Inferior parietal cortex (tissue), 1 donor: ENCODE measurements around the gene CNTNAP4.

Experiments used
- DNase-seq: peaks from one replicate; pipeline ENCODE4 v3.0.0-alpha.2; 2016; ENCODE audit errors: extremely low spot score

CNTNAP4 gene

GRCh38 chr16:76303637-76304314, 26.6 kb downstream of the CNTNAP4 start:
- DNase-seq = no peak

- DNase-seq = no peak
Observed at GRCh38 chr16:76309639-76310335, 32.6 kb downstream of the CNTNAP4 start.

DNA sequence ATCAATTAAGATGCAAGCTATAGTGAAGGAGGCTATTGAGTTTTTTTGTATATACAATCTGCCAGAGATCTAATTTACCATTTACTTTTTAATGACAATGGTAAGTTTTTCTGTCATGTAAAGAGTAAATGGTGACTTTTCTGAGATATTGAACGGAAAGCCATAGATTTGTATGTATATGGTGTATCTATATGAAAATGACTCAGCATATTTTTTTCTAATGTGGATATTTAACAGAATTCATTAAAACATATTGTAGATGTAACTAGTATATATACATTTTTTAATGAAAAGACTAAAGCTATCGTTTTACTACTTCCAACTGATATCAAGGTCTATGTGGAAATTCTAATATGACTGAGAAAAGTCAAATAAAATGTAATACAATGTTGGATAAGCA, 34.1 kb downstream of the CNTNAP4 start:
- no peak for DNase-seq

- no peak for DNase-seq
Observed at GRCh38 chr16:76318565-76318964, 41.4 kb downstream of the CNTNAP4 start.

GRCh38 chr16:76329106-76329505, 51.9 kb downstream of the CNTNAP4 start:
- no peak for DNase-seq

DNA sequence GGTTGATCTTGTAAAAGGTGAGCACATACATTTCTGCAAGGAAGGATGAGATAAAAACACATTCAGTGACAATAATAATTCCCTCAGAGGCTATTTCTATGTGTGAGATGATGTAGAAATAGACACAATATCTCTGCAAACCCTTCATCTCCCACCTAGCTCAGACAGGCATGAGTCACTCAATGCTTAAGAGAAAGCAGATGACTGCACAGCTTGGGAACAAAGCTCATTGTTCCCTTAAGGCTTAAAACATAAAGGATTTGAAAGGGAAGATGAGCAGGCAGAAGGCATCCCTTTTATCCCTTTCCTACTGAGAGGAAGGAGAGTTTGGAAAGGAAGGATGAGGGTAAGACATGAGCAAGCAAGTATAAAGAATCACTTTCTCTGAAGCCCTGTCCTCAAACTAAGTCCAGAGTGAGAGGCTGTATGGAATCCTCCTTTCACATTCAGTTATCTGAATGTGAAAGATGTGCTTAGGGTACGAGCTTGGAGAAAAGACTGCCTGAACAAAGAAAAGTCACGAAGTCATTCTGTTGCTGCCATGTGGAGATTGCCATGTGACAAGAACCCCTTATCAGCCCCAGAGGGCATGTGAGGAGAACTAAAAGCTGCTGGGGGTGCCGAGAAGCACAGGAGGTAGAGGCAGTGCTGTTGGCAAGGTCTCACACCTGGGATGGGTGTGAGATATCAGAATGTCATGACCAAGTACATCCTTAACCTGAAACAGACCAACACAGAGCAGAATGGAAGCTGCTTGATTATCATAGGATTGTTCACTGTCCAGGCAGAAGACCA, 58.2 kb downstream of the CNTNAP4 start:
- DNase-seq = no peak

DNA sequence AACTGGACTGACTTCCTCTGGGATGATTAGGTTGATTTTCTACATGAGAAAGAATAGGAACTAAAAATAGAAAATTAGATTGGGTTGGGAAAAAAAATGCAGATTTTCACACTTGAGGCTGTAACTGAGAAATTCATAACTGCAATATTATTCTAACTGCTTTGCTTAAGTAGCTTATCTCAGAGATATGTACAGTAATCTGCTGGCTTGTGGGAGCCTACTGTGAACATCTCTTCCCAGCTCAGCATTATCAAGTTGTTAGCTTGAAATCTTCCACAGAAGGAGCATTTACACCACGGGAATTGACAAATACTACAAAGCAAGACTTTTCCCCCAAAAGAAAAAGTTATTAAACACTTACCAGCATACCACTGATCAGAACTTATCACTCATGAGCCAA, 58.9 kb downstream of the CNTNAP4 start:
- DNase-seq = no peak

DNA sequence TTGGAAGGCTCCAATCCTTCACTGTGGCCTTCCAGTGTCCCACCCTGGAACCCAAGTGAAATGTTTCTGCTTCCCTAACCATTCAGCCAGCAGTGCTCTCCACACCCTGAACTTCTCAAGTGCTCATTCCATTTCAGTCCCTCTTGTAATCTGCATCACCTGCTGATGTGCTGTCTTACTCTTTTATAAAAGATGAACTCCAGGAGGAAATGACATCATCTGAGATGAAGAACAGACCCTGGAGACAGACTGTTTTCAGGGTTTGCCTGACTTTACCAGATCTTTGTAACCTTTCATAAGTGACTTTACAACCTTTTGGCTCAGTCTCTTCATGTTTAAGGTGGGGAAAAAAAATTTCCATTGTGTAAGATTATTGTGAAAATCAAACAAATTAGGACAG, 61.3 kb downstream of the CNTNAP4 start:
- no peak for DNase-seq

GRCh38 chr16:76343769-76344168, 66.6 kb downstream of the CNTNAP4 start:
- DNase-seq = no peak

GRCh38 chr16:76345163-76345661, 68.0 kb downstream of the CNTNAP4 start:
- no peak for DNase-seq

DNA sequence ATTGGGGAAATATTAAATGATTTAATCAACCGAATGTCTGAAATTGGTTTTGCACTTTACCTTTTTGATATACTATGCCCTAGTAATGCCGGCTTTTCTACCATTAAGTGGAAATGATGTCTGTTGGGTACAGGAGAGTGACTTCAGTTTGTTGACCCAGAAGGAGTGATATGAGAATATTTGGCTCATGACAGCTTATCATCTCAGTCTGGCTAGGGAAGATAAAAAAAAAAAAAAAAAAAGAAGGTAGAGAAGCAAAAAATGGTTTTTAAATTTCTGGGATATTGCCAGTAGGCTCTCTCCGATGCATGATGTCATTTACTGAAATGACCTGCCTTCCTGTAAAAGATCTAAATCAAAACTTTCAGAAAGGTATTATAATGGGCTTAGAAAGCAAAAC, 69.0 kb downstream of the CNTNAP4 start:
- DNase-seq = no peak

DNA sequence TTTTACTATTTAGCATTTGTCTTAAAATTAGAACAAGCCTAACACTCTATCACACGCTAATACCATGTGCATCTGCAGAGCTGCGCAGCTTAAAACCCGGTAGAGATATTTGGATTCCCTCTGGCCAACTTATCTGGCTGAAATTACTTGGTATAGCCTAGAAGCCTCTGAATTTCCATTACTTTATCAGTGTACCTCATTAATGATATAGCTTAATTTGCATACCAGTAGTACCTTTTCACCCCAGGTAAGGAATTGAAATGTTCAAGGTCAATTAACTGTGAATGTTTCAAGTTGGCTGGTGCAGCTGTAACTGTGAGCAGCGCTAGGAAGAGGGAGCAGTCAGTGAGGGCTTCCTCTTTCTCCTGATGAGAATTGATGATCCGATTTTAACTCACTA, 74.2 kb downstream of the CNTNAP4 start:
- no peak for DNase-seq

DNA sequence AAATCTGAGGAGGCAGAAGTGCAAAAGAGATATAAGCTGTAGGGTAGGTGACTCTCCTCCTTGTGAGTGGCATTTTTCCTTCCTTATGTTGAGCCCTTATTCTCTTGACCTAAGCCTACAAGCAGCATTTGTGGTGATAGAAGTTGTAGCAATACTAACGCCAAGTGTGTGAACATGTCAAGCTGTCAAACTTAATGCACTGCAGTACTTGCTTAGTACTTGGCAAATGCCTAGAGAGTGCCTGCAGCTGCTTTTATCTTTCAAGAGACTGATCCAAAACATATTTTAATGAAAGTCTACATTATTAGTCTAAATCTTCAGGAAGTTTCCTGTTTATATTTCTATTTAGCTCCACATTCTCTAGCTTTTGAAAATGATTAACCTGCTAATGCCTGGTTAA, 83.2 kb downstream of the CNTNAP4 start:
- no peak for DNase-seq

GRCh38 chr16:76370344-76370743, 93.1 kb downstream of the CNTNAP4 start:
- no peak for DNase-seq

DNA sequence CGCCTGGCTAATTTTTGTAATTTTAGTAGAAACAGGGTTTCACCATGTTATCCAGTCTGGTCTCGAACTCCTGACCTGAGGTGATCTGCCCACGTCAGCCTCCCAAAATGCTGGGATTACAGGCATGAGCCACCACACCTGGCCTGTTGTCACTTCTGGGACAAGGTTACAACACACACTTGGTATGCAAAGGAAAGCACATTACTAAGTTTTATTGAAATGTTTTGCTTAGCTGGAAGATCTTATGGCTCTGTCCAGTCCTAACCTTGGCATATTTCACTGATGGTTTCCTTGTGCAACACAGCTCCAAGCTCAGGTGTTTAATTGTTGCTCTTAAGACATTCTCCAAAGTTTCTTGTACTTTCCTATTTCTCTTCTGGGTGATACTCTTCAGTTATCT, 94.2 kb downstream of the CNTNAP4 start:
- DNase-seq = no peak

GRCh38 chr16:76373998-76374397, 96.8 kb downstream of the CNTNAP4 start:
- DNase-seq = no peak

DNA sequence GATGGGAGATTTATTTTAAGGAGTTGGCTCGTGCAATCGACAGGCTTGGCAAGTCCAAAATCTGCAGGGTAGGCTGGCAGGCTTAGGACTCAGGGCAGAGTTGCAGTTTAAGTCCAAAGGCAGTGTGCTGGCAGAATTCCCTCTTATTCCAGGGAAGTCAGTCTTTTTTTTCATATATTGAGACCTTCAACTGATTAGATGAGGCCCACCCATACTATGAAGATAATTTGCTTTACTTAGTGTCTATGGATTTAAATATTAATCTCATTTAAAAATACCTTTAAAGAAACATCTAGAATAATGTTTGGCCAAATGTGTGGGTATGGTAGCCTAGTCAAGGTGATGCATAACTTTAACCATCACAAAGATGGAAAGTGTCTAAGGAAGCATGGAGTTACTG, 99.8 kb downstream of the CNTNAP4 start:
- no peak for DNase-seq

GRCh38 chr16:76378020-76378419, 100.8 kb downstream of the CNTNAP4 start:
- no peak for DNase-seq

DNA sequence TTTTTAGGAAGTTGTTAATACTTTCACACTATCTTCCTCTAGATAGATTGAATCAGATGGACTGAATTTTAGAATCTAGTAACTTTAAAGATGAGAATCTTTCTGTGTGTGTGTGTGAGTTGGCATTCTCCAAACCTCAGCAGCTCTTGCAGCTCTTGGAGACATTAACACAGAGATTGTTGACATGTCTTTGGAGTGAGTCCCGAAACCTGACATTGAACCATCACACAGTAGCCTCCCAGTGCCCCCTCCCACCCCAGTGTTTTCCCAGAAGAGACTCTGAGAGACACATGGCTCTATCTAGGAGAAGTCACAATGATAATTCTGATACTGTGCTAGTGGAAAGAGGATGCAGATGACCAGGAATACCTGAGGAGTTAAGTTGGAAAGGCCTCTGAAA, 103.9 kb downstream of the CNTNAP4 start:
- no peak for DNase-seq

- DNase-seq = no peak
Observed at GRCh38 chr16:76385601-76386230, 108.5 kb downstream of the CNTNAP4 start.

DNA sequence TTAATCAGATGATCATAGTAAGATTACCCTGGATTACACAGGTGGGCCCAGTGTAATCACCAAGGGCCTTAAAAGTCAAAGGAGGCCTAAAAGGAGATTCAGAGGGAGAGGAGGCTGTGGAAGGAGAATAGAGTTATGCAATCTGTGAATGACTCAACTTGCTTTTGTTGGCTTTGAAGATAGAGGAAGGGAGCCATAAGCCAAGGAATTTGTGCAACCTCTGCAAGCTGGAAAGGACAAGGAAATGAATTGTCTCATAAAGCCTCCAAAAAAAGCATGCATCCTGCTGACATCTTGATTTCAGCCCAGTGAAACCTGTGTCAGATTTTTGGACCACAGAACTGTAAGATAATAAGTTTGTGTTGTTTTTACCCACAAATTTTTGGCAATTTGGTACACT, 109.6 kb downstream of the CNTNAP4 start:
- DNase-seq = no peak

DNA sequence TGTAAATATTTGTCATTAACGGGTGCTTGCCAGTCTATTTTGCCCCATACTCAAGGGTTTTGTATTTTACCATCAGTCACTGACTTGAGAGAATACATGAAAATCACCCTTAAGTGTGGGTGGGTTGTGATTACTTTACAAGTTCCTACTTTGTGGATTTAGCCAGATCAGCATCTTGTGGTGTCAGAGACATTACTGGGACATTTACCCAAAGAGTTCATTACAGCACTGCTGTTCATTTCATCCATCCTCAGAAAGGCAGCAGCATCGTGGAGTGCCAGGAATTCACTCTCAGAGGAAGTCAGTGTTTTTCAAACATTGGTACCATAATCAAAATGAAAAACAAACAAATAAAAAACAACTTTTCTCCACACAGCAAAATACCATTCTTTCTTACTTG, 110.8 kb downstream of the CNTNAP4 start:
- DNase-seq = no peak
